Measurements from ENCODE around the gene CELF5.

DNA sequence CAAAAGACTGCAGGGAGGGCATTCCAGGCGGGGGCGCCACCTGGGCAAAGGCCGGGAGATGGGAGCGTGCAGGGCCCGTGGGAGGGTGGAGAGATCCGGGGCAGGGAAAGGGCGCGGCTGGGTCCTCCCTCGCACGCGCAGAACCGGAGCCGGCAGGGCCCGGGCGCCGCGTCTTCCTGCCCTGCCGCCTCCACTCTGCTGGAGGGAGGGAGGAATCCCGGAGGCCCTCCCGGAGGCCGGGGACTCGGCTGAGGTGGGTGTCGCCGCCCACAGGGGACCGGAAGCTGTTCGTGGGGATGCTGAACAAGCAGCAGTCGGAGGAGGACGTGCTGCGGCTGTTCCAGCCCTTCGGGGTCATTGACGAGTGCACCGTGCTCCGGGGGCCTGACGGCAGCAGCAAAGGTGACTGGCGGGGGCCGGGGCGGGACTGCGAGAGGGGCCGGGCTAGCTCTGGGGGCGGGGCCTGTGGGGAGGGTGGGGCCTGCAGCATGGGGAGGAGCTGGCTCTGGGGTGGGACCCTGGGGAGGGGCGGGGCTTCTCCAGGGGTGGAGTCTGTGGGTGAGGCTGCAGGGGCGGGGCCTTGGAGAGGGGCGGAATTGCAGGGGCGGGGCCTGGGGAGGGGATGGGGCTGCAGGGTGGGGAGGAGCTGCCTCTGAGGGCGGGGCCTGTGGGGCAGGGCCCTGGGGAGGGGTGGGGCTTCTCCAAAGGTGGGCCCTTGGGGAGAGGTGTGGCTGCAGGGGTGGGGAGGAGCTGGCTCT lies 51.3 kb downstream of the CELF5 start:
- TF ChIP-seq POLR2AphosphoS5 (IDR thresholded peaks at IDR 0.05; ENCODE audit: borderline replicate concordance, low read depth, low read length) (no peak), EZH2 (IDR thresholded peaks at IDR 0.05) (no peak)
